ENCODE measurements around the gene FRMD4B. TPM values are rescaled to one million over a fixed set of nuclear protein-coding genes. Genes with fewer than 3 reads are reported as not detected.

The FRMD4B gene
- total RNA-seq, 1 experiment from 2014 or later: 4.4 TPM

- H3K36me3 ChIP-seq: no peaks in the 10 kb centered on the region
- H3K4me3 ChIP-seq: no peak overlapping the region
- H3K4me1 ChIP-seq: no peaks in the 10 kb centered on the region
- DNase-seq: no peak
- H3K9me3 ChIP-seq (replicated peaks): no peaks in the 10 kb centered on the region
- H3K27ac ChIP-seq: no peak overlapping the region
- no peaks in the 10 kb centered on the region for H3K27me3 ChIP-seq
These were observed 883 bp upstream of the FRMD4B start for GRCh38 chr3:69386556-69387385.

- Histone ChIP-seq H3K4me1 (no peaks in the 10 kb centered on the region), H3K27ac (no peak overlapping the region), H3K27me3 (no peaks in the 10 kb centered on the region), H3K9me3 (replicated peaks) (no peaks in the 10 kb centered on the region), H3K4me3 (peak overlapping the region; percentile 43), H3K36me3 (no peaks in the 10 kb centered on the region)
- no peak for DNase-seq
These were observed 665 bp downstream of the FRMD4B start for GRCh38 chr3:69385123-69385722.

GRCh38 chr3:69384326-69384725 lies 1.6 kb downstream of the FRMD4B start:
- H3K27ac ChIP-seq: no peak overlapping the region
- no peak overlapping the region for H3K4me3 ChIP-seq
- no peak for DNase-seq
- H3K27me3 ChIP-seq: no peaks in the 10 kb centered on the region
- H3K9me3 ChIP-seq (replicated peaks): no peaks in the 10 kb centered on the region
- H3K36me3 ChIP-seq: no peaks in the 10 kb centered on the region
- H3K4me1 ChIP-seq: no peaks in the 10 kb centered on the region

GRCh38 chr3:69379661-69380060 lies 6.2 kb downstream of the FRMD4B start:
- peak; percentile 32 to 49 for DNase-seq
- no peak overlapping the region for H3K4me3 ChIP-seq
- no peak overlapping the region for H3K27ac ChIP-seq
- no peaks in the 10 kb centered on the region for H3K36me3 ChIP-seq
- H3K9me3 ChIP-seq (replicated peaks): no peaks in the 10 kb centered on the region
- H3K27me3 ChIP-seq: no peaks in the 10 kb centered on the region
- no peaks in the 10 kb centered on the region for H3K4me1 ChIP-seq

- Histone ChIP-seq H3K4me1 (no peaks in the 10 kb centered on the region), H3K27ac (no peak overlapping the region), H3K36me3 (no peaks in the 10 kb centered on the region), H3K27me3 (no peaks in the 10 kb centered on the region), H3K9me3 (replicated peaks) (no peaks in the 10 kb centered on the region), H3K4me3 (no peak overlapping the region)
- no peak for DNase-seq
These were observed 7.6 kb downstream of the FRMD4B start for GRCh38 chr3:69378112-69378802.

GRCh38 chr3:69377262-69377661 lies 8.6 kb downstream of the FRMD4B start:
- Histone ChIP-seq H3K27ac (no peak overlapping the region), H3K36me3 (no peaks in the 10 kb centered on the region), H3K9me3 (replicated peaks) (no peaks in the 10 kb centered on the region), H3K27me3 (no peaks in the 10 kb centered on the region), H3K4me3 (no peak overlapping the region), H3K4me1 (no peaks in the 10 kb centered on the region)
- peak in 1 of 2 experiments; percentile 20 for DNase-seq

GRCh38 chr3:69376731-69377130 lies 9.2 kb downstream of the FRMD4B start:
- Histone ChIP-seq H3K4me3 (no peak overlapping the region), H3K36me3 (no peaks in the 10 kb centered on the region), H3K9me3 (replicated peaks) (no peaks in the 10 kb centered on the region), H3K4me1 (no peaks in the 10 kb centered on the region), H3K27me3 (no peaks in the 10 kb centered on the region), H3K27ac (no peak overlapping the region)
- DNase-seq: no peak

GRCh38 chr3:69371816-69372215 lies 14.1 kb downstream of the FRMD4B start:
- Histone ChIP-seq H3K27ac (no peak overlapping the region), H3K36me3 (no peaks in the 10 kb centered on the region), H3K9me3 (replicated peaks) (no peaks in the 10 kb centered on the region), H3K4me3 (no peak overlapping the region), H3K27me3 (no peaks in the 10 kb centered on the region), H3K4me1 (peaks cover 9% of the 10 kb centered on the region)
- DNase-seq: no peak

- H3K9me3 ChIP-seq (replicated peaks): no peaks in the 10 kb centered on the region
- no peak overlapping the region for H3K4me3 ChIP-seq
- no peak for DNase-seq
- no peaks in the 10 kb centered on the region for H3K36me3 ChIP-seq
- no peaks in the 10 kb centered on the region for H3K27me3 ChIP-seq
- peaks cover 9% of the 10 kb centered on the region for H3K4me1 ChIP-seq
- no peak overlapping the region for H3K27ac ChIP-seq
These were observed 15.0 kb downstream of the FRMD4B start for GRCh38 chr3:69370901-69371301.

GRCh38 chr3:69370156-69370883 lies 15.6 kb downstream of the FRMD4B start:
- no peak overlapping the region for H3K4me3 ChIP-seq
- H3K27me3 ChIP-seq: no peaks in the 10 kb centered on the region
- no peaks in the 10 kb centered on the region for H3K36me3 ChIP-seq
- H3K27ac ChIP-seq: no peak overlapping the region
- no peak for DNase-seq
- H3K4me1 ChIP-seq: peaks cover 9% of the 10 kb centered on the region
- H3K9me3 ChIP-seq (replicated peaks): no peaks in the 10 kb centered on the region

- no peak overlapping the region; the same call in 1 of the 2 replicates for H3K27ac ChIP-seq
- peak; percentile 70 to 80 for DNase-seq
- H3K36me3 ChIP-seq: no peaks in the 10 kb centered on the region
These were observed 17.7 kb downstream of the FRMD4B start for GRCh38 chr3:69368129-69368741.

GRCh38 chr3:69367586-69367985 lies 18.3 kb downstream of the FRMD4B start:
- no peaks in the 10 kb centered on the region for H3K27me3 ChIP-seq
- no peaks in the 10 kb centered on the region for H3K9me3 ChIP-seq (replicated peaks)
- H3K4me1 ChIP-seq: peaks cover 13% of the 10 kb centered on the region
- no peak overlapping the region for H3K4me3 ChIP-seq
- H3K27ac ChIP-seq: no peak overlapping the region
- no peaks in the 10 kb centered on the region for H3K36me3 ChIP-seq
- DNase-seq: no peak

More at GRCh38 chr3:69368129-69368741, 17.7 kb downstream of the FRMD4B start:
- no peaks in the 10 kb centered on the region for H3K9me3 ChIP-seq (replicated peaks)
- no peaks in the 10 kb centered on the region for H3K27me3 ChIP-seq
- no peak overlapping the region for H3K4me3 ChIP-seq
- peaks cover 13% of the 10 kb centered on the region for H3K4me1 ChIP-seq

- DNase-seq: peak in 1 of 2 experiments; percentile 29
These were observed 21.5 kb downstream of the FRMD4B start for GRCh38 chr3:69364354-69364753.

GRCh38 chr3:69360690-69361089 lies 25.2 kb downstream of the FRMD4B start:
- H3K36me3 ChIP-seq: no peaks in the 10 kb centered on the region
- peaks cover 5% of the 10 kb centered on the region; the same call in 1 of the 2 replicates for H3K4me1 ChIP-seq
- no peak for DNase-seq
- H3K27me3 ChIP-seq: no peaks in the 10 kb centered on the region
- no peak overlapping the region for H3K4me3 ChIP-seq
- H3K27ac ChIP-seq: no peak overlapping the region
- no peaks in the 10 kb centered on the region for H3K9me3 ChIP-seq (replicated peaks)

More at GRCh38 chr3:69364354-69364753, 21.5 kb downstream of the FRMD4B start:
- H3K36me3 ChIP-seq: no peaks in the 10 kb centered on the region
- H3K27me3 ChIP-seq: no peaks in the 10 kb centered on the region
- no peak overlapping the region for H3K27ac ChIP-seq
- no peak overlapping the region for H3K4me3 ChIP-seq
- H3K9me3 ChIP-seq (replicated peaks): no peaks in the 10 kb centered on the region
- H3K4me1 ChIP-seq: peaks cover 13% of the 10 kb centered on the region
